ENCODE data around the gene GABRB3. TPM values are rescaled to one million over a fixed set of nuclear protein-coding genes. Genes with fewer than 3 reads are reported as not detected.

The GABRB3 gene
- total RNA-seq, 2 donors from 2014 or later, result 0.72 to 1.1 TPM

- Histone ChIP-seq H3K36me3 (no peaks in the 10 kb centered on the region), H3K4me1 (no peaks in the 10 kb centered on the region), H3K9me3 (no peaks in the 10 kb centered on the region), H3K4me3 (no peak overlapping the region), H3K27me3 (peaks cover 22% of the 10 kb centered on the region), H3K27ac (no peak overlapping the region), H3K9ac (ENCODE audit: low read depth in 2 of 2, low read length in 2 of 2) (no peak overlapping the region)
- DNase-seq, result no peak
- no peak for TF ChIP-seq CTCF (IDR thresholded peaks at IDR 0.05)
- intact Hi-C loops (cut with DNase I), result no loop called here
Observed at GRCh38 chr15:26771578-26772153, 1.2 kb downstream of the GABRB3 start.

GRCh38 chr15:26771168-26771567, 1.7 kb downstream of the GABRB3 start:
- intact Hi-C loops (cut with DNase I), result no loop called here
- no peak overlapping the region for H3K4me3 ChIP-seq

GRCh38 chr15:26767169-26767670, 5.6 kb downstream of the GABRB3 start:
- no peak for TF ChIP-seq CTCF (IDR thresholded peaks at IDR 0.05)
- Histone ChIP-seq H3K4me3 (no peak overlapping the region), H3K4me1 (no peaks in the 10 kb centered on the region), H3K36me3 (no peaks in the 10 kb centered on the region), H3K27ac (no peak overlapping the region), H3K27me3 (peaks cover 10% of the 10 kb centered on the region), H3K9me3 (no peaks in the 10 kb centered on the region), H3K9ac (ENCODE audit: low read depth in 2 of 2, low read length in 2 of 2) (no peak overlapping the region)
- DNase-seq, result no peak
- intact Hi-C loops (cut with DNase I), result no loop called here

More at GRCh38 chr15:26771168-26771567, 1.7 kb downstream of the GABRB3 start:
- no peaks in the 10 kb centered on the region for H3K9me3 ChIP-seq
- no peaks in the 10 kb centered on the region for H3K36me3 ChIP-seq
- H3K27ac ChIP-seq, result no peak overlapping the region
- no peaks in the 10 kb centered on the region for H3K4me1 ChIP-seq
- no peak for DNase-seq
- peaks cover 22% of the 10 kb centered on the region for H3K27me3 ChIP-seq
- no peak for TF ChIP-seq CTCF (IDR thresholded peaks at IDR 0.05)
- H3K9ac ChIP-seq (ENCODE audit: low read depth in 2 of 2, low read length in 2 of 2), result no peak overlapping the region

- H3K4me3 ChIP-seq, result no peak overlapping the region
- no peak for DNase-seq
- no peaks in the 10 kb centered on the region for H3K4me1 ChIP-seq
- no peaks in the 10 kb centered on the region for H3K9me3 ChIP-seq
- H3K9ac ChIP-seq (ENCODE audit: low read depth in 2 of 2, low read length in 2 of 2), result no peak overlapping the region
- intact Hi-C loops (cut with DNase I), result no loop called here
- TF ChIP-seq CTCF (IDR thresholded peaks at IDR 0.05), result no peak
- H3K36me3 ChIP-seq, result no peaks in the 10 kb centered on the region
- H3K27me3 ChIP-seq, result peaks cover under 1% of the 10 kb centered on the region
- no peak overlapping the region for H3K27ac ChIP-seq
Observed at GRCh38 chr15:26766262-26766661, 6.6 kb downstream of the GABRB3 start.

DNA sequence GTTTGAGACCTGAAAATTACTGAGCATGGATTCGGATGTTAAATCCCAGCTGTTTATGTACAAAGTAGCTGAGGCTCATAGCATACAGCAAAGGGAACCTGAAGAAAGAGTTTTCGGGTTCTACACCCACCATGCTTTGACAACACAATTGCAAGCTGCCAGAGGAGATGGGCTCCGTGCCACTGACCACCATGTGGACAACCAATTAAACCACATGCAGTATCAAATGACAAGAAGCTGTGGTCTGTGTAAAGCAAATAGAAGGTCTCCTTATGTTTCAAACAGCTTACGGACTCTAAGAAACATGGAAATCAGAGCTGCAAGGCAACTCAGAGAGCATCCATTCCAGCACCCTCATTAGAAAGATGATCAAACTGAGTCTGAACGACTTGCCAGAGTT, 12.9 kb downstream of the GABRB3 start:
- Histone ChIP-seq H3K4me1 (no peaks in the 10 kb centered on the region), H3K27ac (no peak overlapping the region), H3K9ac (ENCODE audit: low read depth in 2 of 2, low read length in 2 of 2) (no peak overlapping the region), H3K4me3 (no peak overlapping the region), H3K9me3 (no peaks in the 10 kb centered on the region), H3K27me3 (no peaks in the 10 kb centered on the region), H3K36me3 (no peaks in the 10 kb centered on the region)
- no peak for DNase-seq
- no peak for TF ChIP-seq CTCF (IDR thresholded peaks at IDR 0.05)
- intact Hi-C loops (cut with DNase I), result no loop called here
